OCI-LY7 (cell line): Measurements from ENCODE around the gene PRCC. TPM values are rescaled to one million over a fixed set of nuclear protein-coding genes. Genes with fewer than 3 reads are reported as not detected.
A peak's percentile ranks its signal among the peaks of the same experiment; 100 is the strongest.

ENCODE experiments used
- BruUV-seq: library from RNA; stranded (reverse); fragments of 400-500 nt; replicated peaks from 2 replicates; lab custom pipeline; 2021; lab: Mats Ljungman, UMichigan
- CTCF ChIA-PET: fragments of 300-600 bp; sonication (Branson Sonifier 250); formaldehyde crosslinking; loops from one replicate; lab custom pipeline; 2022; ENCODE audit warnings: antibody characterized with exemption; ENCODE audit not compliant: unreplicated experiment; lab: Charles Lee
- POLR2A ChIA-PET: fragments of 300-600 bp; sonication (Branson Sonifier 250); formaldehyde crosslinking; loops from one replicate; lab custom pipeline; 2022; ENCODE audit warnings: antibody characterized with exemption; lab: Charles Lee
- DNase-seq: peaks from one replicate; pipeline ENCODE4 v3.0.0-alpha.2; 2015; ENCODE audit warnings: low spot score
- H2AFZ ChIP-seq: fragments of 200-600 bp; sonication (generic), shearing (Covaris generic); 2 replicates; pipeline ENCODE4 v1.6.1; 2014; ENCODE audit warnings: mild to moderate bottlenecking, antibody characterized with exemption, low read length, moderate library complexity
- H3K27ac ChIP-seq: fragments of 200-600 bp; sonication (generic); 2 replicates; pipeline ENCODE4 v1.5.1; 2014; ENCODE audit warnings: mixed run types, low read depth, mild to moderate bottlenecking, moderate library complexity, low read length, inconsistent platforms; ENCODE audit not compliant: poor library complexity, severe bottlenecking
- H3K36me3 ChIP-seq: fragments of 200-600 bp; sonication (generic); 2 replicates; pipeline ENCODE4 v1.6.1; 2014; ENCODE audit warnings: mild to moderate bottlenecking, antibody characterized with exemption, low read length, moderate library complexity, mixed read lengths; ENCODE audit not compliant: insufficient read depth
- H3K4me1 ChIP-seq: fragments of 200-600 bp; sonication (generic); 2 replicates; pipeline ENCODE4 v1.5.1; 2014; ENCODE audit warnings: mild to moderate bottlenecking, low read length; ENCODE audit not compliant: insufficient read depth, poor library complexity, severe bottlenecking
- H3K4me2 ChIP-seq: fragments of 200-600 bp; sonication (generic); 2 replicates; pipeline ENCODE4 v1.6.1; 2014; ENCODE audit warnings: mild to moderate bottlenecking, low read length
- H3K4me3 ChIP-seq: fragments of 200-600 bp; sonication (generic); 2 replicates; pipeline ENCODE4 v1.5.1; 2014; ENCODE audit warnings: mild to moderate bottlenecking, low read depth, low read length; ENCODE audit not compliant: poor library complexity, severe bottlenecking
- H3K79me2 ChIP-seq: fragments of 200-600 bp; sonication (generic); 2 replicates; pipeline ENCODE4 v1.6.1; 2016; ENCODE audit warnings: low read depth, mild to moderate bottlenecking, low read length, moderate library complexity, mixed read lengths; ENCODE audit not compliant: insufficient read depth
- H3K9me2 ChIP-seq: fragments of 200-600 bp; sonication (generic); 2 replicates; pipeline ENCODE4 v1.6.1; 2016; ENCODE audit warnings: mild to moderate bottlenecking, low read length, mixed read lengths; ENCODE audit not compliant: insufficient read depth
- H3K9me3 ChIP-seq: fragments of 200-600 bp; sonication (generic); 2 replicates; pipeline ENCODE4 v1.6.1; 2014; ENCODE audit warnings: mild to moderate bottlenecking, mixed run types, low read length, mixed read lengths
- H4K20me1 ChIP-seq: fragments of 200-600 bp; sonication (generic); 2 replicates; pipeline ENCODE4 v1.6.1; 2014; ENCODE audit warnings: mild to moderate bottlenecking, antibody characterized with exemption, low read length, moderate library complexity, mixed read lengths; ENCODE audit not compliant: insufficient read depth
- CTCF ChIP-seq: fragments of 200-600 bp; sonication (generic); conservative IDR thresholded peaks from 2 replicates; pipeline ENCODE4 v1.5.1; 2014; ENCODE audit warnings: mild to moderate bottlenecking, antibody characterized with exemption, low read length, moderate library complexity, mixed read lengths
- EZH2phosphoT487 ChIP-seq: fragments of 200-600 bp; sonication (generic); IDR thresholded peaks from 2 replicates; pipeline ENCODE4 v1.6.1; 2018; ENCODE audit warnings: low read depth, borderline replicate concordance, mild to moderate bottlenecking, mixed run types, antibody characterized with exemption, low read length, moderate library complexity, mixed read lengths
- intact Hi-C: fragments of 100-400 bp; cut with micrococcal nuclease; formaldehyde crosslinking; loops from one replicate; pipeline ENCODE4 v1.10.0; 2022; ENCODE audit not compliant: unreplicated experiment
- total RNA-seq, 2 experiments: library from RNA; depleted of rRNA in 1 of 2; stranded (reverse); fragments of >200 nt in 1 of 2; shearing (Covaris generic) in 1 of 2; gene quantifications; 2 replicates each; pipeline ENCODE4 v1.2.3, GENCODE V29; 2014 to 2022

The PRCC gene
- total RNA-seq, 2 experiments from 2014 or later, result 54.0 to 82.9 TPM

- no TSS peak for BruUV-seq
- Histone ChIP-seq H3K27ac (no peak overlapping the region), H2AFZ (no peak overlapping the region), H3K9me2 (no peaks in the 10 kb centered on the region), H3K4me1 (no peaks in the 10 kb centered on the region), H3K79me2 (no peaks in the 10 kb centered on the region), H3K4me3 (no peak overlapping the region), H3K9me3 (no peaks in the 10 kb centered on the region), H3K36me3 (no peaks in the 10 kb centered on the region), H4K20me1 (no peaks in the 10 kb centered on the region; the same call in 1 of the 2 replicates), H3K4me2 (no peak overlapping the region)
- intact Hi-C loops, result loop anchor here (5.0 kb wide), 1 partner anchor 40 kb away; no protein-coding TSS in a partner anchor
- no peak for TF ChIP-seq EZH2phosphoT487
- no peak for TF ChIP-seq CTCF
- CTCF ChIA-PET, result interaction anchor here (0.5 to 0.6 kb wide), 2 partner anchors 30 to 51 kb away, joined by 3 read pairs; no protein-coding TSS in a partner anchor
- POLR2A ChIA-PET, result no interaction called here
- DNase-seq, result no peak
These were observed 69.6 kb downstream of the PRCC start for GRCh38 chr1:156836892-156837291.

DNA sequence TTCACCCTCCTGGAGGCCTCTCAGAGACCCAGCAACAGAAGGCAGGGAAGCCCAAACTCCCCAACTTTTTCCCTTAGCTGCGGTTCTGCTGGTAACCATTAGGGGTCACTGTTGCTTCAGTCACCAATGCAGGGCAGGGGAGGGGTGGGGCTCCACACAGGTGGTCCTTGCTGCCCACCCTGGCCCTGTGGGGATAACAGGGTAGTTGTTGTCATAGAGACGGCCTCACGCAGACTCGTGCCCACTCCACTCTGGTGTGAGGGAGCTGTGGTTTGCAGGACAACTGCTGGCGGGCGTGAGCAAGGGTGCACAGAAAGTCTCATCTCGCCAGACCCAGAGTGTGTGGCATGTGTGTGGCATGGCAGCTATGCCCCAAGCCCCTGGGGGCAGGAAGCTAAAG lies 71.6 kb downstream of the PRCC start:
- no peak overlapping the region for H2AFZ ChIP-seq
- CTCF ChIA-PET, result interaction anchor here (0.6 to 0.7 kb wide), 2 partner anchors 13 to 195 kb away, joined by 3 read pairs; no protein-coding TSS in a partner anchor
- no TSS peak for BruUV-seq
- H3K9me3 ChIP-seq, result no peaks in the 10 kb centered on the region
- POLR2A ChIA-PET, result interaction anchor here (1.2 kb wide), 1 partner anchor 17 kb away, joined by 6 read pairs; no protein-coding TSS in a partner anchor
- intact Hi-C loops, result loop anchor here (1.0 to 5.0 kb wide), 2 partner anchors 42 to 51 kb away; no protein-coding TSS in a partner anchor
- H3K9me2 ChIP-seq, result no peaks in the 10 kb centered on the region
- no peaks in the 10 kb centered on the region for H3K79me2 ChIP-seq
- H3K36me3 ChIP-seq, result no peaks in the 10 kb centered on the region
- TF ChIP-seq EZH2phosphoT487 (no peak), CTCF (peak; percentile 94)
- no peak overlapping the region for H3K27ac ChIP-seq
- no peaks in the 10 kb centered on the region; the same call in 1 of the 2 replicates for H4K20me1 ChIP-seq
- H3K4me2 ChIP-seq, result no peak overlapping the region
- H3K4me1 ChIP-seq, result no peaks in the 10 kb centered on the region
- peak; percentile 45 for DNase-seq
- H3K4me3 ChIP-seq, result no peak overlapping the region

GRCh38 chr1:156839426-156840109 lies 72.2 kb downstream of the PRCC start:
- no peak for TF ChIP-seq CTCF
- no peak for TF ChIP-seq EZH2phosphoT487
- Histone ChIP-seq H3K27ac (no peak overlapping the region), H3K4me1 (no peaks in the 10 kb centered on the region), H3K79me2 (no peaks in the 10 kb centered on the region), H4K20me1 (no peaks in the 10 kb centered on the region; the same call in 1 of the 2 replicates), H3K4me2 (no peak overlapping the region), H3K36me3 (no peaks in the 10 kb centered on the region), H3K9me2 (no peaks in the 10 kb centered on the region), H3K4me3 (no peak overlapping the region), H3K9me3 (no peaks in the 10 kb centered on the region), H2AFZ (no peak overlapping the region)
- BruUV-seq, result no TSS peak
- intact Hi-C loops, result loop anchor here (1.0 to 5.0 kb wide), 2 partner anchors 42 to 51 kb away; no protein-coding TSS in a partner anchor
- CTCF ChIA-PET, result interaction anchor here (0.6 to 0.7 kb wide), 2 partner anchors 13 to 196 kb away, joined by 3 read pairs; no protein-coding TSS in a partner anchor
- POLR2A ChIA-PET, result interaction anchor here (1.2 kb wide), 1 partner anchor 17 kb away, joined by 6 read pairs; no protein-coding TSS in a partner anchor
- no peak for DNase-seq
